Neural cell (in vitro differentiated cells): Measurements from ENCODE around the gene SPAG16. TPM values are rescaled to one million over a fixed set of nuclear protein-coding genes. Genes with fewer than 3 reads are reported as not detected.
A peak's percentile ranks its signal among the peaks of the same experiment; 100 is the strongest.

ENCODE experiments used
- H2AFZ ChIP-seq: fragments of 200-600, 300-800 bp; sonication (generic), shearing (Covaris generic); 2 replicates; pipeline ENCODE4 v1.6.0; 2014; ENCODE audit warnings: low read depth, mild to moderate bottlenecking, antibody characterized with exemption, low read length, moderate library complexity
- H3F3A ChIP-seq: fragments of 200-600 bp; shearing (Covaris generic); 2 replicates; pipeline ENCODE4 v1.6.1; 2016; ENCODE audit warnings: mild to moderate bottlenecking, moderate library complexity, mixed read lengths, antibody characterized with exemption, low read length; ENCODE audit not compliant: insufficient read depth, poor library complexity, severe bottlenecking
- H3K27ac ChIP-seq: fragments of 200-600, 300-800 bp; sonication (generic), shearing (Covaris generic); 2 replicates; pipeline ENCODE4 v1.5.1; 2014; ENCODE audit warnings: mild to moderate bottlenecking, low read length, moderate library complexity
- H3K27me3 ChIP-seq: fragments of 300-800, 200-600 bp; sonication (generic), shearing (Covaris generic); 2 replicates; pipeline ENCODE4 v1.6.0; 2014; ENCODE audit warnings: mild to moderate bottlenecking, low read depth, low read length, moderate library complexity; ENCODE audit not compliant: insufficient read depth
- H3K36me3 ChIP-seq: fragments of 300-800, 200-600 bp; sonication (generic), shearing (Covaris generic); 2 replicates; pipeline ENCODE4 v1.5.1; 2014; ENCODE audit warnings: mild to moderate bottlenecking, antibody characterized with exemption, low read length, moderate library complexity; ENCODE audit not compliant: insufficient read depth
- H3K4me2 ChIP-seq: fragments of 300-800, 200-600 bp; sonication (generic), shearing (Covaris generic); 2 replicates; pipeline ENCODE4 v1.6.0; 2014; ENCODE audit warnings: mild to moderate bottlenecking, low read length
- H3K4me3 ChIP-seq: fragments of 300-800, 200-600 bp; sonication (generic), shearing (Covaris generic); 2 replicates; pipeline ENCODE4 v1.5.1; 2014; ENCODE audit warnings: mild to moderate bottlenecking, low read length, moderate library complexity
- H3K79me2 ChIP-seq: fragments of 200-600 bp; shearing (Covaris generic); replicated peaks from 2 replicates; pipeline ENCODE4 v1.6.0; 2014; ENCODE audit warnings: mild to moderate bottlenecking, low read length, moderate library complexity; ENCODE audit not compliant: insufficient read depth
- H3K9ac ChIP-seq: fragments of 300-800, 200-600 bp; sonication (generic), shearing (Covaris generic); 2 replicates; pipeline ENCODE4 v1.6.1; 2016; ENCODE audit warnings: mild to moderate bottlenecking, low read length, mixed read lengths
- H3K9me2 ChIP-seq: fragments of 200-600 bp; shearing (Covaris generic); 2 replicates; pipeline ENCODE4 v1.6.1; 2016; ENCODE audit warnings: mild to moderate bottlenecking, low read length, mixed read lengths; ENCODE audit not compliant: insufficient read depth
- H3K9me3 ChIP-seq: fragments of 200-600, 300-800 bp; sonication (generic), shearing (Covaris generic); 2 replicates; pipeline ENCODE4 v1.6.1; 2016; ENCODE audit warnings: mild to moderate bottlenecking, mixed run types, low read length, moderate library complexity, mixed read lengths
- H4K20me1 ChIP-seq: fragments of 200-600 bp; shearing (Covaris generic); 2 replicates; pipeline ENCODE4 v1.6.1; 2016; ENCODE audit warnings: mild to moderate bottlenecking, mixed run types; ENCODE audit not compliant: insufficient read depth
- CTCF ChIP-seq: fragments of 450-650 bp; IDR thresholded peaks from 2 replicates; pipeline ENCODE4 v1.5.1; 2014; ENCODE audit warnings: antibody characterized with exemption, mild to moderate bottlenecking, moderate library complexity; ENCODE audit not compliant: poor library complexity, severe bottlenecking
- EP300 ChIP-seq: fragments of 450-650 bp; conservative IDR thresholded peaks from 2 replicates; pipeline ENCODE4 v1.6.1; 2014; ENCODE audit warnings: antibody characterized with exemption, mild to moderate bottlenecking, moderate library complexity; ENCODE audit not compliant: poor library complexity, severe bottlenecking
- EZH2 ChIP-seq: fragments of 200-600, 300-800 bp; shearing (Covaris generic), sonication (generic); IDR thresholded peaks from 2 replicates; pipeline ENCODE4 v1.6.1; 2014; ENCODE audit warnings: antibody characterized with exemption, low read length, borderline replicate concordance, mild to moderate bottlenecking; ENCODE audit not compliant: insufficient read depth, poor library complexity, severe bottlenecking
- MXI1 ChIP-seq: fragments of 450-650 bp; conservative IDR thresholded peaks from 2 replicates; pipeline ENCODE4 v1.6.1; 2014; ENCODE audit warnings: antibody characterized with exemption, mild to moderate bottlenecking; ENCODE audit not compliant: poor library complexity, severe bottlenecking
- POLR2AphosphoS5 ChIP-seq: IDR thresholded peaks from 2 replicates; pipeline ENCODE4 v1.6.1; 2012
- RAD21 ChIP-seq: fragments of 450-650 bp; conservative IDR thresholded peaks from 2 replicates; pipeline ENCODE4 v1.6.1; 2014; ENCODE audit warnings: antibody characterized with exemption, mild to moderate bottlenecking, moderate library complexity
- REST ChIP-seq: IDR thresholded peaks from 2 replicates; pipeline ENCODE4 v1.6.1; 2012; ENCODE audit warnings: borderline replicate concordance
- SMC3 ChIP-seq: fragments of 450-650 bp; conservative IDR thresholded peaks from 2 replicates; pipeline ENCODE4 v1.6.1; 2014; ENCODE audit warnings: antibody characterized with exemption, mild to moderate bottlenecking, moderate library complexity; ENCODE audit not compliant: poor library complexity
- TAF1 ChIP-seq: IDR thresholded peaks from 2 replicates; pipeline ENCODE4 v1.6.1; 2012; ENCODE audit warnings: low read depth
- polyA plus RNA-seq: library from polyadenylated mRNA; depleted of rRNA; stranded (reverse); fragments of >200 nt; gene quantifications from 2 replicates; pipeline ENCODE4 v1.2.3, GENCODE V29; 2014

The SPAG16 gene
- polyA plus RNA-seq, 1 donor from 2014 or later: 75.4 TPM

GRCh38 chr2:213286161-213286560 lies 1.9 kb downstream of the SPAG16 start:
- Histone ChIP-seq H3K27ac (no peak overlapping the region), H3K4me2 (peak overlapping the region; percentile 90)
- no peak for TF ChIP-seq EP300
- no peak for TF ChIP-seq CTCF
- TF ChIP-seq EZH2: no peak
- no peak for TF ChIP-seq TAF1

GRCh38 chr2:213288913-213289700 lies 4.8 kb downstream of the SPAG16 start:
- Histone ChIP-seq H3K79me2 (peaks cover 27% of the 10 kb centered on the region), H3K9me2 (no peaks in the 10 kb centered on the region), H3K4me3 (no peak overlapping the region), H4K20me1 (no peaks in the 10 kb centered on the region), H3K9ac (no peak overlapping the region), H3K27ac (no peak overlapping the region), H3K36me3 (no peaks in the 10 kb centered on the region), H3K27me3 (no peaks in the 10 kb centered on the region), H3K9me3 (no peaks in the 10 kb centered on the region), H3F3A (no peaks in the 10 kb centered on the region), H2AFZ (no peak overlapping the region), H3K4me2 (no peak overlapping the region)
- TF ChIP-seq EP300 (no peak), MXI1 (no peak), CTCF (no peak), POLR2AphosphoS5 (no peak), REST (no peak), TAF1 (no peak), RAD21 (no peak), SMC3 (no peak), EZH2 (no peak)

More at GRCh38 chr2:213286161-213286560, 1.9 kb downstream of the SPAG16 start:
- Histone ChIP-seq H4K20me1 (no peaks in the 10 kb centered on the region), H3K36me3 (no peaks in the 10 kb centered on the region), H3K79me2 (peaks cover 22% of the 10 kb centered on the region), H2AFZ (no peak overlapping the region), H3K27me3 (no peaks in the 10 kb centered on the region), H3K9me2 (no peaks in the 10 kb centered on the region), H3K9me3 (no peaks in the 10 kb centered on the region), H3K9ac (no peak overlapping the region), H3K4me3 (peak overlapping the region; percentile 85), H3F3A (no peaks in the 10 kb centered on the region)
